Measurements from ENCODE around the gene NID2. TPM values are rescaled to one million over a fixed set of nuclear protein-coding genes. Genes with fewer than 3 reads are reported as not detected.

NID2 gene
- polyA plus RNA-seq, 1 of the 3 experiments (the other 2 are of a cell fraction) = 22.7 TPM

GRCh38 chr14:52086711-52087110, 17.9 kb upstream of the NID2 start:
- Histone ChIP-seq H3K9ac (no peak overlapping the region), H3K4me2 (no peak overlapping the region), H3K4me1 (ENCODE audit: control insufficient read depth in 1 of 2, insufficient read depth in 2 of 2, low read depth in 1 of 2, low read length in 1 of 2) (peaks cover 0 to 3% of the 10 kb centered on the region in 2 experiments; a peak in 1 of 4 replicates), H2AFZ (ENCODE audit: low read depth) (no peak overlapping the region), H3K9me2 (no peaks in the 10 kb centered on the region), H3K36me3 (replicated peaks in 1 of 2; ENCODE audit: control insufficient read depth in 1 of 2, insufficient read depth in 2 of 2, low read length in 1 of 2) (no peaks in the 10 kb centered on the region), H3F3A (replicated peaks; ENCODE audit: insufficient read depth) (no peaks in the 10 kb centered on the region), H3K27me3 (ENCODE audit: insufficient read depth) (no peaks in the 10 kb centered on the region), H3K79me2 (ENCODE audit: insufficient read depth) (no peaks in the 10 kb centered on the region), H3K4me3 (ENCODE audit: low read depth in 2 of 2, low read length in 1 of 2) (no peak overlapping the region), H4K20me1 (ENCODE audit: insufficient read depth) (no peaks in the 10 kb centered on the region), H3K27ac (ENCODE audit: low read depth in 2 of 2, low read length in 1 of 2) (no peak overlapping the region), H3K9me3 (peaks cover 11% of the 10 kb centered on the region; the same call in 1 of the 2 replicates)
- CTCF ChIA-PET = interaction anchor here (0.9 kb wide), 1 partner anchor 43 kb away, joined by 3 read pairs; no protein-coding TSS in a partner anchor
- POLR2A ChIA-PET = interaction anchor here (0.6 kb wide), 1 partner anchor 193 kb away, joined by 7 read pairs; no protein-coding TSS in a partner anchor
- WGBS (ENCODE audit: low lambda C conversion rate) = 48% methylated on average over 4 of the region's 4 CpGs
- TF ChIP-seq, protein P1, sequence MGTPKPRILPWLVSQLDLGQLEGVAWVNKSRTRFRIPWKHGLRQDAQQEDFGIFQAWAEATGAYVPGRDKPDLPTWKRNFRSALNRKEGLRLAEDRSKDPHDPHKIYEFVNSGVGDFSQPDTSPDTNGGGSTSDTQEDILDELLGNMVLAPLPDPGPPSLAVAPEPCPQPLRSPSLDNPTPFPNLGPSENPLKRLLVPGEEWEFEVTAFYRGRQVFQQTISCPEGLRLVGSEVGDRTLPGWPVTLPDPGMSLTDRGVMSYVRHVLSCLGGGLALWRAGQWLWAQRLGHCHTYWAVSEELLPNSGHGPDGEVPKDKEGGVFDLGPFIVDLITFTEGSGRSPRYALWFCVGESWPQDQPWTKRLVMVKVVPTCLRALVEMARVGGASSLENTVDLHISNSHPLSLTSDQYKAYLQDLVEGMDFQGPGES (IDR thresholded peaks at IDR 0.05; ENCODE audit: low read depth, low read length) = no peak
- TF ChIP-seq ELF1 (IDR thresholded peaks at IDR 0.05) (no peak), RAD21 (IDR thresholded peaks at IDR 0.05; ENCODE audit: low read length) (no peak), USF1 (IDR thresholded peaks at IDR 0.05; ENCODE audit: borderline replicate concordance, low read depth) (no peak), MEF2A (IDR thresholded peaks at IDR 0.05; ENCODE audit: borderline replicate concordance, low read depth) (no peak), FOXM1 (IDR thresholded peaks at IDR 0.05; ENCODE audit: low read depth) (no peak), TEAD4 (IDR thresholded peaks at IDR 0.05; ENCODE audit: borderline replicate concordance, insufficient read depth) (no peak), FOXJ3 (CRISPR knock-in tag; IDR thresholded peaks at IDR 0.05) (no peak), TAF1 (IDR thresholded peaks at IDR 0.05; ENCODE audit: borderline replicate concordance, low read depth, low read length) (no peak), SIN3A (IDR thresholded peaks at IDR 0.05; ENCODE audit: borderline replicate concordance, low read depth, low read length) (no peak), FOSL2 (IDR thresholded peaks at IDR 0.05; ENCODE audit: borderline replicate concordance, low read depth) (no peak), RXRA (IDR thresholded peaks at IDR 0.05; ENCODE audit: borderline replicate concordance, low read depth) (no peak)
- TF ChIP-seq, protein P2, sequence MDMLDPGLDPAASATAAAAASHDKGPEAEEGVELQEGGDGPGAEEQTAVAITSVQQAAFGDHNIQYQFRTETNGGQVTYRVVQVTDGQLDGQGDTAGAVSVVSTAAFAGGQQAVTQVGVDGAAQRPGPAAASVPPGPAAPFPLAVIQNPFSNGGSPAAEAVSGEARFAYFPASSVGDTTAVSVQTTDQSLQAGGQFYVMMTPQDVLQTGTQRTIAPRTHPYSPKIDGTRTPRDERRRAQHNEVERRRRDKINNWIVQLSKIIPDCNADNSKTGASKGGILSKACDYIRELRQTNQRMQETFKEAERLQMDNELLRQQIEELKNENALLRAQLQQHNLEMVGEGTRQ (IDR thresholded peaks at IDR 0.05; ENCODE audit: borderline replicate concordance, low read depth, low read length) = no peak
- no peak for DNase-seq

GRCh38 chr14:52082903-52083302, 14.0 kb upstream of the NID2 start:
- no peak overlapping the region for H3K27ac ChIP-seq (ENCODE audit: low read depth in 2 of 2, low read length in 1 of 2)
- H3K4me3 ChIP-seq (ENCODE audit: low read depth in 2 of 2, low read length in 1 of 2) = no peak overlapping the region
- peaks cover 11% of the 10 kb centered on the region; the same call in 1 of the 2 replicates for H3K9me3 ChIP-seq
- peaks cover 25% of the 10 kb centered on the region for H3F3A ChIP-seq (replicated peaks; ENCODE audit: insufficient read depth)
- no peaks in the 10 kb centered on the region for H3K27me3 ChIP-seq (ENCODE audit: insufficient read depth)
- POLR2A ChIA-PET = no interaction called here
- CTCF ChIA-PET = interaction anchor here (1.0 to 2.4 kb wide), 3 partner anchors 11 to 39 kb away, joined by 3 to 5 read pairs (median 4); partner anchors contain the start of gene NID2
- peaks cover 2 to 25% of the 10 kb centered on the region in 2 experiments; a peak in 3 of 4 replicates for H3K4me1 ChIP-seq (ENCODE audit: control insufficient read depth in 1 of 2, insufficient read depth in 2 of 2, low read depth in 1 of 2, low read length in 1 of 2)
- H4K20me1 ChIP-seq (ENCODE audit: insufficient read depth) = no peaks in the 10 kb centered on the region
- H3K9ac ChIP-seq = no peak overlapping the region
- no peaks in the 10 kb centered on the region for H3K36me3 ChIP-seq (replicated peaks in 1 of 2; ENCODE audit: control insufficient read depth in 1 of 2, insufficient read depth in 2 of 2, low read length in 1 of 2)
- no peaks in the 10 kb centered on the region for H3K79me2 ChIP-seq (ENCODE audit: insufficient read depth)
- H2AFZ ChIP-seq (ENCODE audit: low read depth) = no peak overlapping the region
- H3K4me2 ChIP-seq = no peak overlapping the region
- no peaks in the 10 kb centered on the region for H3K9me2 ChIP-seq
- DNase-seq = no peak
- no peak for TF ChIP-seq REST (IDR thresholded peaks at IDR 0.05; ENCODE audit: low read depth, low read length)
- no peak for TF ChIP-seq SMC3 (IDR thresholded peaks at IDR 0.05; ENCODE audit: low read depth, low read length)
- TF ChIP-seq EZH2phosphoT487 (IDR thresholded peaks at IDR 0.05; ENCODE audit: borderline replicate concordance, low read depth) = no peak
- no peak for TF ChIP-seq MEF2A (IDR thresholded peaks at IDR 0.05; ENCODE audit: borderline replicate concordance, low read depth)
- no peak for TF ChIP-seq USF1 (IDR thresholded peaks at IDR 0.05; ENCODE audit: borderline replicate concordance, low read depth)
- TF ChIP-seq, protein P3, sequence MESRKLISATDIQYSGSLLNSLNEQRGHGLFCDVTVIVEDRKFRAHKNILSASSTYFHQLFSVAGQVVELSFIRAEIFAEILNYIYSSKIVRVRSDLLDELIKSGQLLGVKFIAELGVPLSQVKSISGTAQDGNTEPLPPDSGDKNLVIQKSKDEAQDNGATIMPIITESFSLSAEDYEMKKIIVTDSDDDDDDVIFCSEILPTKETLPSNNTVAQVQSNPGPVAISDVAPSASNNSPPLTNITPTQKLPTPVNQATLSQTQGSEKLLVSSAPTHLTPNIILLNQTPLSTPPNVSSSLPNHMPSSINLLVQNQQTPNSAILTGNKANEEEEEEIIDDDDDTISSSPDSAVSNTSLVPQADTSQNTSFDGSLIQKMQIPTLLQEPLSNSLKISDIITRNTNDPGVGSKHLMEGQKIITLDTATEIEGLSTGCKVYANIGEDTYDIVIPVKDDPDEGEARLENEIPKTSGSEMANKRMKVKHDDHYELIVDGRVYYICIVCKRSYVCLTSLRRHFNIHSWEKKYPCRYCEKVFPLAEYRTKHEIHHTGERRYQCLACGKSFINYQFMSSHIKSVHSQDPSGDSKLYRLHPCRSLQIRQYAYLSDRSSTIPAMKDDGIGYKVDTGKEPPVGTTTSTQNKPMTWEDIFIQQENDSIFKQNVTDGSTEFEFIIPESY (IDR thresholded peaks at IDR 0.05; ENCODE audit: borderline replicate concordance, low read depth) = no peak
- TF ChIP-seq NRF1 (IDR thresholded peaks at IDR 0.05; ENCODE audit: low read depth, low read length) = no peak

Data from SK-N-SH (cell line).